ENCODE data around the gene MBOAT2. TPM values are rescaled to one million over a fixed set of nuclear protein-coding genes. Genes with fewer than 3 reads are reported as not detected.
A peak's percentile ranks its signal among the peaks of the same experiment; 100 is the strongest.

Gene MBOAT2
- total and polyA plus RNA-seq, 2 of the 13 experiments (the other 11 are each of a cell fraction or from before 2014, with no cell fraction given): 0.11 to 0.36 TPM

GRCh38 chr2:8840475-8841091, 162.9 kb downstream of the MBOAT2 start (continued):
- peak; percentile 20; the same call in 1 of the 2 replicates for TF ChIP-seq ZNF747 (CRISPR knock-in tag; IDR thresholded peaks at IDR 0.05; ENCODE audit: borderline replicate concordance)
- no peak for TF ChIP-seq CREB3 (CRISPR knock-in tag; IDR thresholded peaks at IDR 0.05)
- TF ChIP-seq ZNF143 (CRISPR knock-in tag; IDR thresholded peaks at IDR 0.05): no peak
- no peak for TF ChIP-seq AKNA (CRISPR knock-in tag; IDR thresholded peaks at IDR 0.05; ENCODE audit: borderline replicate concordance)
- TF ChIP-seq ZBTB21 (CRISPR knock-in tag; IDR thresholded peaks at IDR 0.05): no peak
- TF ChIP-seq KAT7 (CRISPR knock-in tag; IDR thresholded peaks at IDR 0.05; ENCODE audit: borderline replicate concordance): no peak
- peak; percentile 58; the same call in 1 of the 2 replicates for TF ChIP-seq ZNF281 (CRISPR knock-in tag; IDR thresholded peaks at IDR 0.05; ENCODE audit: borderline replicate concordance)
- no peak for TF ChIP-seq ARNTL (CRISPR knock-in tag; IDR thresholded peaks at IDR 0.05)
- TF ChIP-seq PRPF4 (IDR thresholded peaks at IDR 0.05; ENCODE audit: low read depth, low read length, poor library complexity, severe bottlenecking): no peak
- no peak for TF ChIP-seq SRY (CRISPR knock-in tag; IDR thresholded peaks at IDR 0.05)
- TF ChIP-seq MXD1 (CRISPR knock-in tag; IDR thresholded peaks at IDR 0.05): no peak
- no peak for TF ChIP-seq NAIF1 (CRISPR knock-in tag; IDR thresholded peaks at IDR 0.05; ENCODE audit: borderline replicate concordance)
- no peak for TF ChIP-seq ZNF713 (CRISPR knock-in tag; IDR thresholded peaks at IDR 0.05)
- no peak for TF ChIP-seq SP4 (CRISPR knock-in tag; IDR thresholded peaks at IDR 0.05)
- no peak for TF ChIP-seq DR1 (CRISPR knock-in tag; IDR thresholded peaks at IDR 0.05)
- TF ChIP-seq, protein P1, sequence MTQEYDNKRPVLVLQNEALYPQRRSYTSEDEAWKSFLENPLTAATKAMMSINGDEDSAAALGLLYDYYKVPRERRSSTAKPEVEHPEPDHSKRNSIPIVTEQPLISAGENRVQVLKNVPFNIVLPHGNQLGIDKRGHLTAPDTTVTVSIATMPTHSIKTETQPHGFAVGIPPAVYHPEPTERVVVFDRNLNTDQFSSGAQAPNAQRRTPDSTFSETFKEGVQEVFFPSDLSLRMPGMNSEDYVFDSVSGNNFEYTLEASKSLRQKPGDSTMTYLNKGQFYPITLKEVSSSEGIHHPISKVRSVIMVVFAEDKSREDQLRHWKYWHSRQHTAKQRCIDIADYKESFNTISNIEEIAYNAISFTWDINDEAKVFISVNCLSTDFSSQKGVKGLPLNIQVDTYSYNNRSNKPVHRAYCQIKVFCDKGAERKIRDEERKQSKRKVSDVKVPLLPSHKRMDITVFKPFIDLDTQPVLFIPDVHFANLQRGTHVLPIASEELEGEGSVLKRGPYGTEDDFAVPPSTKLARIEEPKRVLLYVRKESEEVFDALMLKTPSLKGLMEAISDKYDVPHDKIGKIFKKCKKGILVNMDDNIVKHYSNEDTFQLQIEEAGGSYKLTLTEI (CRISPR knock-in tag; conservative IDR thresholded peaks at IDR 0.05): no peak
- TF ChIP-seq ZNF431 (CRISPR knock-in tag; IDR thresholded peaks at IDR 0.05; ENCODE audit: borderline replicate concordance, low read depth): peak; percentile 87; the same call in 1 of the 2 replicates
- no peak for TF ChIP-seq ZNF670 (CRISPR knock-in tag; IDR thresholded peaks at IDR 0.05; ENCODE audit: borderline replicate concordance)
- no peak for TF ChIP-seq NFYC (CRISPR knock-in tag; IDR thresholded peaks at IDR 0.05)

Data from HepG2 (cell line).